Mesothelial cell of epicardium (in vitro differentiated cells): ENCODE measurements around the gene FN3K. TPM values are rescaled to one million over a fixed set of nuclear protein-coding genes. Genes with fewer than 3 reads are reported as not detected.

ENCODE experiments used
- DNase-seq, 2 experiments: peaks; one replicate each; pipeline ENCODE4 v3.0.0; 2021; ENCODE audit warnings: low spot score in 2 of 2; ENCODE audit not compliant: unreplicated experiment in 2 of 2
- H3K27ac Mint-ChIP-seq: 2 replicates; pipeline ENCODE4 v1.8.0; 2021; ENCODE audit warnings: mixed read lengths
- H3K27me3 Mint-ChIP-seq: 2 replicates; pipeline ENCODE4 v1.8.0; 2021; ENCODE audit warnings: low read depth, mixed read lengths
- H3K36me3 Mint-ChIP-seq: 2 replicates; pipeline ENCODE4 v1.8.0; 2021; ENCODE audit warnings: mixed read lengths
- H3K4me1 Mint-ChIP-seq: 2 replicates; pipeline ENCODE4 v1.8.0; 2021; ENCODE audit warnings: mixed read lengths
- H3K4me3 Mint-ChIP-seq: 2 replicates; pipeline ENCODE4 v1.8.0; 2021; ENCODE audit warnings: mild to moderate bottlenecking, moderate library complexity, mixed read lengths
- H3K9me3 Mint-ChIP-seq: 2 replicates; pipeline ENCODE4 v1.8.0; 2021; ENCODE audit warnings: mixed read lengths
- total RNA-seq: library from RNA; stranded (reverse); gene quantifications from 3 replicates; pipeline ENCODE4 v1.2.1, GENCODE V29; 2021
- TF ChIP-seq, protein P1 (sequence below): fragments of 200-600 bp; sonication (generic); IDR thresholded peaks from one replicate; pipeline ENCODE4 v1.5.0; 2021; ENCODE audit warnings: antibody characterized with exemption; ENCODE audit not compliant: unreplicated experiment

The FN3K gene
- total RNA-seq, 1 donor from 2014 or later: 33.0 TPM

DNA sequence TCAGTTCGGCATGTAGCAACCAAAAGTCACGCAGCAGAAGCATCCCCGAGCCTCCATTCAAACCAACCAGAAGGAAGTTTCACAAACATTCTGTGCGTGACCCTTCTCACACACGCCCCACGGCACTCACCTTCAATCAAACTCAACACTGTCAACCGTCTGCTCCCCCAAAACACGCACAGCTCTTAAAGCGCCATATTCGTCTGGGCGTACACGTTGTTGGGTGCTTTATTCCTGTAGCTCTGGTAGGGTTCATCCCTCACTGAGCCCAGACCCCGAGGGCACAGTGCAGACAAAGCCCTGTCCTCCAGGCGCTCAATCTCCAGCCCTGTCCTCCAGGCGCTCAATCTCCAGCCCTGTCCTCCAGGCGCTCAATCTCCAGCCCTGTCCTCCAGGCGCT lies 39.2 kb upstream of the FN3K start:
- Mint-ChIP-seq H3K27me3 (peaks cover 18% of the 10 kb centered on the region), H3K4me3 (peak overlapping the region; percentile 4), H3K9me3 (peaks cover 10% of the 10 kb centered on the region), H3K27ac (no peak overlapping the region), H3K36me3 (peaks cover 20% of the 10 kb centered on the region), H3K4me1 (peaks cover 11% of the 10 kb centered on the region)
- TF ChIP-seq, protein P1, sequence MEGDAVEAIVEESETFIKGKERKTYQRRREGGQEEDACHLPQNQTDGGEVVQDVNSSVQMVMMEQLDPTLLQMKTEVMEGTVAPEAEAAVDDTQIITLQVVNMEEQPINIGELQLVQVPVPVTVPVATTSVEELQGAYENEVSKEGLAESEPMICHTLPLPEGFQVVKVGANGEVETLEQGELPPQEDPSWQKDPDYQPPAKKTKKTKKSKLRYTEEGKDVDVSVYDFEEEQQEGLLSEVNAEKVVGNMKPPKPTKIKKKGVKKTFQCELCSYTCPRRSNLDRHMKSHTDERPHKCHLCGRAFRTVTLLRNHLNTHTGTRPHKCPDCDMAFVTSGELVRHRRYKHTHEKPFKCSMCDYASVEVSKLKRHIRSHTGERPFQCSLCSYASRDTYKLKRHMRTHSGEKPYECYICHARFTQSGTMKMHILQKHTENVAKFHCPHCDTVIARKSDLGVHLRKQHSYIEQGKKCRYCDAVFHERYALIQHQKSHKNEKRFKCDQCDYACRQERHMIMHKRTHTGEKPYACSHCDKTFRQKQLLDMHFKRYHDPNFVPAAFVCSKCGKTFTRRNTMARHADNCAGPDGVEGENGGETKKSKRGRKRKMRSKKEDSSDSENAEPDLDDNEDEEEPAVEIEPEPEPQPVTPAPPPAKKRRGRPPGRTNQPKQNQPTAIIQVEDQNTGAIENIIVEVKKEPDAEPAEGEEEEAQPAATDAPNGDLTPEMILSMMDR: no peak
- no peak for DNase-seq

DNA sequence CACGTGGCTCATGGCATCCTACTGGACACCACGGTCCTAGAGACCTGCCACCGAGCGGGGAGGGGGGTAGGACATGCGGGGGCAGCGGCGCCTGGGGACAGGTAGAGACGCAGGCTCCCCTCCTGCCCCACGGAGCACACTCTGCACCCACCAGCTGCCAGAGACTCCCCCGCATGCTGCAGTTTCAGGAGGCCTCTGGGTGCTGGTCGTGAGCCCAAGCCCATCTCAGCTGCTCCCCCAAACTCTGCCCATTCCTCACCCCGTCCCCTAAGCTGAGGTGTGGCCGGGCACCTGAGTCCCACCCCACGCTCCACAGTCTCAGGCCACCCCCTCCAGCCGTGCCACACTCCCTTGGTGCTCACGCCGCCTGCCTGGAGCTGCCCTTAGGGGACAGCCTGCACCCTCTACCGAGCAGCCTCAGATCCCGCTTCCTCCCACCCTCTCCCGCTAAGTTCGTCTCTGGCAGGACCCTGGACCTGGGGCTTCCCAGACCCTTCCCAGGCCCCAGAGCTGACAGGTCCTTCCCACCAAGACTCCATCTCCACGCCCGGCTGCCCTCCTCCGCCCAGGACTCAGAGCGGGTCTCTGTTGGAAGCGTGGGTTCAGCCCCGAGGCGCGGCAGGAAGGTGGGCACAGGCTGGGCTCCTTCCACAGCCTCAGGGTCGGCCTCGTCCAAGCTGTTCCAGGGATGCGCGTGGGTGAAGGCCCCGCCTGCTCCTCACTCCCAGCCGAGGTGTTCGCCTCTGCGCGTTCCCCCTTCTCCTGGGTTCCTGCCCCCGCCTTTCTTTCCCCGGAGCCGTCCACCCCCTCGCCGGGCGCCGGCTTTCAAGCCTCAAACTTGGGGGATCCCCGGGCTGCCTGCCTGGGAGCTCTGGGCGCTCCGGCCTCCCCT lies 38.3 kb upstream of the FN3K start:
- H3K4me1 Mint-ChIP-seq: peaks cover 16% of the 10 kb centered on the region

DNA sequence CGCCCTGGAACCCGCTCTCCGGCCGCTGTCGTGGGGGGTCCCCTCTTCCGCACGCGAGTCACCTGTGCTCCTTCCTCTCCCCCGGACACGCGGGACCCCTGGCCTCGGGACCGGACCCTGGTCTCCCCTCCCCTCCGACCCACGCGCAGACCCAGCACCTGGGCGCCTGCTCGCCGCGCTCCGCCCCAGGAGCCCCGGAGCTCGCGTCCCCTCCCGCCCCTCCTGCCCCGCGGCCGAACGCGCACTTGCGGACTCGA lies 37.7 kb upstream of the FN3K start:
- peak overlapping the region; percentile 64 for H3K4me3 Mint-ChIP-seq
- peaks cover 18% of the 10 kb centered on the region for H3K27me3 Mint-ChIP-seq
- TF ChIP-seq, protein P1: no peak
- H3K27ac Mint-ChIP-seq: no peak overlapping the region
- peaks cover 10% of the 10 kb centered on the region for H3K9me3 Mint-ChIP-seq
- peaks cover 19% of the 10 kb centered on the region for H3K4me1 Mint-ChIP-seq
- no peak for DNase-seq
- peaks cover 20% of the 10 kb centered on the region for H3K36me3 Mint-ChIP-seq

More for the DNA sequence above, 38.3 kb upstream of the FN3K start:
- Mint-ChIP-seq H3K36me3 (peaks cover 20% of the 10 kb centered on the region), H3K27ac (no peak overlapping the region), H3K9me3 (peaks cover 10% of the 10 kb centered on the region), H3K27me3 (peaks cover 18% of the 10 kb centered on the region), H3K4me3 (peak overlapping the region; percentile 64)
- TF ChIP-seq, protein P1: no peak
- peak in 1 of 2 experiments; percentile 61 for DNase-seq

DNA sequence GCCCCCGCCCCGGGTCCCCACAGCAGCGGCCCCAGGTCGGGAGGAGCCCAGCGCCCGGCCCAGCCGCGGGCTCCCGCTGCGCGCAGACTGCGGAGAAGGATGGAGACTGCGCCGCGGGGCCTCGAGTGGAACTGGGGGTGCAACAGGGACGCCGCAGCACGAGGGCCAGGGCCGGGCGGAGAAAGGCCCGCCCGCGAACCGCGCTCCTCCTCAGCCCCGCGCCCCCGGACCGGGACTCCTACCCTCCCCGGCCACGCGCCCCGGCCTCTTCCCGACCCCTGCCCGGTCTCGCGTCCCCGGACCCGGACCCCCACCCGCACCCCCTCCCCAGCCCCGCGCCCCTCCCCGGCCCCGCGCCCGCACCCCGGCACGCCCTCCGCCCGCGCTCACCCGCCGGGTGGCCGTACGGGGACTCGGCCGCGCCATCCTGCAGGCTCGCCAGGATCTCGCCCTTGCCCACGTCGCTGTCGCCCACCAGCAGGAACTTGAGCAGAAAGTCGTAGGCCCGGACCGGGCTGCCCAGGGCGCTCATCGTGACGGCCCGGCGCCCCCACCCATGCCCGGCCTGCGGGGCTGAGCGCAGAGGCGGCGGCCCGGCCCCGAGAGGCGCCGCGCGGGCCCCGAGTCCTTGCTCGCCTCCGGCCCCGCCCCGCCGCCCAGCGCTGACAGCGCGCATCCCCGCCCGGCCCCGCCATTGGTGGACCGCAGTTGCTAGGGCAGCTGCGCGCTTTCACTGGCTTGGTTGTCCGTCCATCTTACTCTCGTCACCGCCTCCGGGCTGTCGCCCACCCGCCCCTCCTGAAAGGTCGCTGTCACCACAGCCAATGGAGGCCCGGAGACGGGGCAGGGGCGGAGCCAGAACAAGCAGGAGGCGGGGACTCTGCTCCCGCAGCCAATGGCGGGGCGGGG lies 37.1 kb upstream of the FN3K start, which contains the start of gene RAB40B:
RAB40B (minus strand) TSS at position 634 of the 909 bp plus-strand sequence; CDS start at position 532, 102 bp downstream.
- H3K36me3 Mint-ChIP-seq: peaks cover 18% of the 10 kb centered on the region
- peak; percentile 99 for DNase-seq
- peak within 1 kb of the TSS; percentile 71 for H3K27ac Mint-ChIP-seq
- peaks cover 10% of the 10 kb centered on the region for H3K9me3 Mint-ChIP-seq
- TF ChIP-seq, protein P1: no peak
- peaks cover 19% of the 10 kb centered on the region for H3K4me1 Mint-ChIP-seq
- H3K4me3 Mint-ChIP-seq: peak within 1 kb of the TSS; percentile 81
- peaks cover 18% of the 10 kb centered on the region for H3K27me3 Mint-ChIP-seq

DNA sequence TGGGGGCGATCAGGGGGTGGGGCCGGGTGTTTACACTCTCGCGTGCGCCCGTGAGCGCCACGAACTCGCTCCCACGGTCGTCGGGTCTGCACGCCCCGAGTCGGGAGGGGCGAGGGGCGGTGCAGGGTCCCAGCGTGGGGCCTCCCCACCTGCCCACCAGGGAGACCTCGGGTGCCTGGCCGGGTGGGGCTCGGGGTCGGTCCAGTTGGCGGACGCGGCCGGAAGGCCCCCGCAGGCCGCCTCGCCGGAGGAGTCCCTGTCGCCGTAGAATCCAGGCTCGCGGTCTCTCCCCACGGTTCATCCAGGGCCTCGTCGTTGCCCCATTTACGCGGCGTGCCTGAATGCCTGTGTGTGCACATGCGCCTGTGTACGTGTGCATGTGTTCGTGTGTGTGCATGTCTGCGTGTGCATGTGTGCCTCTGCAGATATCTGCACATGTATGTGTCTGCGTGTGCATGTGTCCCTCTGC lies 36.4 kb upstream of the FN3K start:
- H3K4me3 Mint-ChIP-seq: peak overlapping the region; percentile 81
- H3K36me3 Mint-ChIP-seq: peaks cover 15% of the 10 kb centered on the region
- peaks cover 7% of the 10 kb centered on the region for H3K9me3 Mint-ChIP-seq
- no peak for DNase-seq
- TF ChIP-seq, protein P1: no peak
- peak overlapping the region; percentile 66 for H3K27ac Mint-ChIP-seq
- peaks cover 18% of the 10 kb centered on the region for H3K27me3 Mint-ChIP-seq
- peaks cover 19% of the 10 kb centered on the region for H3K4me1 Mint-ChIP-seq
